CD4-positive, alpha-beta T cell (primary cell): ENCODE data around the gene NHSL2. TPM values are rescaled to one million over a fixed set of nuclear protein-coding genes. Genes with fewer than 3 reads are reported as not detected.

Experiments
- ATAC-seq: fragments of 200-7000 bp; cut with Tn5 transposase; one replicate; pipeline ENCODE4 v1.10.0; 2022; ENCODE audit warnings: mild to moderate bottlenecking; ENCODE audit not compliant: poor library complexity
- CTCF ChIA-PET: fragments of 350-600 bp; sonication (Branson Sonifier 250); formaldehyde crosslinking; loops from one replicate; lab custom pipeline; 2021; ENCODE audit warnings: antibody characterized with exemption, inconsistent platforms; lab: Charles Lee
- POLR2A ChIA-PET: fragments of 350-600 bp; sonication (Branson Sonifier 250); formaldehyde crosslinking; loops from one replicate; lab custom pipeline; 2021; ENCODE audit warnings: antibody characterized with exemption, inconsistent platforms; lab: Charles Lee
- DNase-seq, 14 experiments: peaks; one replicate each; pipeline ENCODE4 v3.0.0-alpha.2; 2013 to 2020; ENCODE audit warnings: mixed read lengths in 2 of 14
- H3K27ac ChIP-seq, 2 donors: one replicate each; pipeline versions ENCODE4 v1.5.1 to v1.7.0; 2013; ENCODE audit warnings: low read length in 2 of 2, low read depth in 1 of 2, mild to moderate bottlenecking in 1 of 2
- H3K27me3 ChIP-seq, 2 experiments: 1 replicate in 1 of 2; 2 replicates in 1 of 2; pipeline versions ENCODE4 v1.6.1 to v1.7.0; 2013; ENCODE audit warnings: low read length in 2 of 2, control low read depth in 1 of 2, mild to moderate bottlenecking in 1 of 2, moderate library complexity in 1 of 2; ENCODE audit not compliant: insufficient read depth in 2 of 2, control insufficient read depth in 1 of 2
- H3K36me3 ChIP-seq: one replicate; pipeline ENCODE4 v1.6.1; 2013; ENCODE audit warnings: low read length, control low read depth; ENCODE audit not compliant: insufficient read depth
- H3K4me1 ChIP-seq: one replicate; pipeline ENCODE4 v1.6.1; 2013; ENCODE audit warnings: low read length, control low read depth; ENCODE audit not compliant: insufficient read depth
- H3K4me3 ChIP-seq: one replicate; pipeline ENCODE4 v1.5.1; 2013; ENCODE audit warnings: mild to moderate bottlenecking, low read length, moderate library complexity
- H3K9me3 ChIP-seq, 2 experiments: 1 replicate in 1 of 2; 2 replicates in 1 of 2; pipeline versions ENCODE4 v1.6.1 to v1.7.0; 2013; ENCODE audit warnings: low read length in 2 of 2, mild to moderate bottlenecking in 2 of 2, control low read depth in 1 of 2, moderate library complexity in 1 of 2; ENCODE audit not compliant: control insufficient read depth in 1 of 2, insufficient read depth in 1 of 2
- H3K27ac Mint-ChIP-seq: one replicate; pipeline ENCODE4 v1.8.0; 2020; ENCODE audit warnings: mixed read lengths
- H3K27me3 Mint-ChIP-seq: one replicate; pipeline ENCODE4 v1.8.0; 2021; ENCODE audit warnings: mixed read lengths
- H3K36me3 Mint-ChIP-seq: one replicate; pipeline ENCODE4 v1.8.0; 2021; ENCODE audit warnings: low read depth, mixed read lengths
- H3K4me1 Mint-ChIP-seq: one replicate; pipeline ENCODE4 v1.8.0; 2021; ENCODE audit warnings: low read depth, mixed read lengths
- H3K4me3 Mint-ChIP-seq: one replicate; pipeline ENCODE4 v1.8.0; 2020; ENCODE audit warnings: mild to moderate bottlenecking, mixed read lengths
- H3K9me3 Mint-ChIP-seq: one replicate; pipeline ENCODE4 v1.8.0; 2020; ENCODE audit warnings: mixed read lengths
- intact Hi-C, 2 experiments: fragments of 100-400 bp; cut with DNase I in 1 of 2; cut with micrococcal nuclease in 1 of 2; formaldehyde crosslinking; loops; one replicate each; pipeline versions ENCODE4 v1.15.1 to v1.9.0; 2023 to 2025; cut with DNase I, micrococcal nuclease
- total RNA-seq, 174 experiments: library from RNA in 2 of 174; stranded (reverse) in 2 of 174; gene quantifications; one replicate each; pipeline ENCODE4 v1.2.3 and lab custom pipeline; 2021 to 2026
- TF ChIP-seq, protein P1 (sequence below): fragments of 200-600 bp; IDR thresholded peaks from one replicate; pipeline ENCODE4 v1.8.0; 2022; ENCODE audit warnings: antibody characterized with exemption, mild to moderate bottlenecking

NHSL2 gene
- total RNA-seq, 2 experiments from 2014 or later: 1.3 to 1.5 TPM

DNA sequence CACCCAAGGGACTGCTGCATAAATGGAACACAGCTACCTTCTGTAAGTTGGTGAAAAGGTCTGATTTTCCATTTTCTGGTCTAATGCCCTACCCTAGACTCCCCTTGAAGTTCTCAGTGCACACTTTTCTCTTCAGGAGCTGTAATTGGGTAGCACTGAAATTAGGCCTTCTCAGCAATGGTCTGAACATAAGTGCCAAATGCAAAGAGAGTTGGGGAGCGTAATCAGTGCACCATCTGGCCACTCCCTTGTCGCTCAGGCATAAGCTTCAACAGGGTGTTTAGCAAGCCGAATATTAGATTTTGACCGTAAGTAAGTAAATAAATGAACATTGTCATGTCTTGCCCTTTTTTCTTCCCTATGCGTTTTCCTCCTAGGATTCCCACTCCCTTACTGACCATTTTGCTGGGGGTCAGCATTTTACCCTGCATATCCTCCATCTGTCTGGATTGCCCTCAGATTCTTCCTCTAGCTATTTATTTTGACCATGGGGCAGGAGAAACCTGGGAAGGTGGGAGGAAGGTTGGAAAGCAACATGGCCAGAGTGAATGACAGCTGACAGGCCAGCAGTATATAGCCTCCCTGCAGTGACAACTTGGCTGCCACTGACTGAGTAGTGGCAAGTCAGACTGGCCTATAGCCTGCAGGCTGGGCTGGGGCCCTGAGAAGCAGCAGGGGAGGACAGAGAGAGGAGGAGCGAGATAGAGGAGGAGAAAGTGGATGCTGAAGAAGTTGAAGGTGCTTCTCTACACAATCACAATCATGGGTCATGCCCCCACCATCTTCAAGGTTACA, 2.7 kb downstream of the NHSL2 start:
- ChIA-PET POLR2A (no interaction called here), CTCF (no interaction called here)
- peaks cover 16% of the 10 kb centered on the region for H3K4me1 ChIP-seq
- peaks cover 15 to 30% of the 10 kb centered on the region in 2 experiments for H3K27me3 ChIP-seq
- intact Hi-C loops: no loop called here
- H3K9me3 Mint-ChIP-seq: no peaks in the 10 kb centered on the region
- TF ChIP-seq, protein P1, sequence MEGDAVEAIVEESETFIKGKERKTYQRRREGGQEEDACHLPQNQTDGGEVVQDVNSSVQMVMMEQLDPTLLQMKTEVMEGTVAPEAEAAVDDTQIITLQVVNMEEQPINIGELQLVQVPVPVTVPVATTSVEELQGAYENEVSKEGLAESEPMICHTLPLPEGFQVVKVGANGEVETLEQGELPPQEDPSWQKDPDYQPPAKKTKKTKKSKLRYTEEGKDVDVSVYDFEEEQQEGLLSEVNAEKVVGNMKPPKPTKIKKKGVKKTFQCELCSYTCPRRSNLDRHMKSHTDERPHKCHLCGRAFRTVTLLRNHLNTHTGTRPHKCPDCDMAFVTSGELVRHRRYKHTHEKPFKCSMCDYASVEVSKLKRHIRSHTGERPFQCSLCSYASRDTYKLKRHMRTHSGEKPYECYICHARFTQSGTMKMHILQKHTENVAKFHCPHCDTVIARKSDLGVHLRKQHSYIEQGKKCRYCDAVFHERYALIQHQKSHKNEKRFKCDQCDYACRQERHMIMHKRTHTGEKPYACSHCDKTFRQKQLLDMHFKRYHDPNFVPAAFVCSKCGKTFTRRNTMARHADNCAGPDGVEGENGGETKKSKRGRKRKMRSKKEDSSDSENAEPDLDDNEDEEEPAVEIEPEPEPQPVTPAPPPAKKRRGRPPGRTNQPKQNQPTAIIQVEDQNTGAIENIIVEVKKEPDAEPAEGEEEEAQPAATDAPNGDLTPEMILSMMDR: no peak
- peaks cover 55% of the 10 kb centered on the region for H3K27me3 Mint-ChIP-seq
- no peak for ATAC-seq
- H3K36me3 Mint-ChIP-seq: no peaks in the 10 kb centered on the region
- H3K4me1 Mint-ChIP-seq: peaks cover 7% of the 10 kb centered on the region
- no peak overlapping the region for H3K4me3 ChIP-seq
- H3K36me3 ChIP-seq: no peaks in the 10 kb centered on the region
- no peak overlapping the region for H3K27ac Mint-ChIP-seq
- H3K4me3 Mint-ChIP-seq: no peak overlapping the region
- H3K27ac ChIP-seq: no peak overlapping the region
- no peaks in the 10 kb centered on the region for H3K9me3 ChIP-seq
- DNase-seq: no peak

DNA sequence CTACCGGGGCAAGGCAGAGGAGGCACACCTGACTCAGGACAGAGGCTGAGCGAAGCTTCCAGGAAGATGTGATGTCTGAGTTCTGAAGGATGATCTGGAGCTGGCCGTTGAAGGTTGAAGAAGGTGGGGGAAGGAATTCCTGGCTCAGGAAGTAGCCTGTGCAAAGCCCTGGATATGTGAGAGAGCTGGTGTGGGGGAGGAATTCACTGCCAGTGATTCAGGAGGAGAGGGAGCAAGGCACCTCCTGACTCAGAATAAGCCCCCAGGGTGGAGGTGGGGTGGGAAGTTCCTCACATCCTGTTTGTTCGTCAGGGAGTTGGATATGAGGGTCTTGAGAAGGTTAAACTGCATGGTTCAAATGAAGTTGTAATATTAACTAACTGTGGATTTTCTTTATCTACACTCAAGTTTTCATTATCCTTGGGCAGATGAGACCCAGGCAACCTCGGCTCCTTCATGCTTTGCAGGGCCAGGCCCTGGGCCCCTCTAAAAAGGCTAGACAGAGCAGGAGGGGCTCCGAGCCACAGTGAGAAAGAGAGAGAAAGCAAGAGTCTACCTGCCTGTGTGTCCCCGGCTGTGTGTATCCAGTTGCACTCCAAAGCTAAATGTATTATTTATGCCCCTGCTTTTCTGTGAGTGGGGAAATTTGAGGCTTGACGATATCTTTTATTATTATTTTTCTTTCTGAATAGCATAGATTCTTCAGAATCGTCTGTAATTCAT, 7.1 kb downstream of the NHSL2 start:
- H3K27me3 ChIP-seq: peaks cover 0 to 10% of the 10 kb centered on the region in 2 experiments
- TF ChIP-seq, protein P1: no peak
- intact Hi-C loops: no loop called here
- Mint-ChIP-seq H3K4me3 (no peak overlapping the region), H3K36me3 (no peaks in the 10 kb centered on the region), H3K4me1 (no peaks in the 10 kb centered on the region), H3K27me3 (peaks cover 29% of the 10 kb centered on the region), H3K9me3 (no peaks in the 10 kb centered on the region), H3K27ac (no peak overlapping the region)
- no peaks in the 10 kb centered on the region for H3K36me3 ChIP-seq
- no peak for ATAC-seq
- ChIA-PET CTCF (interaction anchor here (0.7 kb wide), 1 partner anchor 41 kb away, joined by 3 read pairs; no protein-coding TSS in a partner anchor), POLR2A (no interaction called here)
- H3K4me1 ChIP-seq: no peaks in the 10 kb centered on the region
- no peaks in the 10 kb centered on the region for H3K9me3 ChIP-seq
- DNase-seq: no peak
- H3K4me3 ChIP-seq: no peak overlapping the region
- H3K27ac ChIP-seq: no peak overlapping the region

DNA sequence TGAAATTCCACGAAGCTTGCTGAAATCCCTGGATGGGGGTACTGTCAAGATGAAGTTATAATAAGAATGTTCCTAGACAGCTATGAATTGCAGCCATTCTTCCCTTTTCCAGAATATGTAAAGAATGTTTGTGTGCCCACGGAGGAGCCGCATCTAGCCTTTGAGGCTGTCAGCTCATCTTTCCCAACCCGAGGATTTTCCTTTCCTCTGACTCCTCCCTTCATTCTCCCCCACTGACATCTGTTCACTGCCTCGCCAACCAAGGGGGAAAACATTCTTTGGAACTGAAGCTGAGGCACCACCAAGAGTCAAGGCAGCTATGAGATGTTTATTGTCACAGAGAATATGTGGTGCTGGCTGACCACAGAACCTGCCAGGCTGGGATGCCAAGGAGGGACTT, 8.8 kb downstream of the NHSL2 start:
- Mint-ChIP-seq H3K4me1 (no peaks in the 10 kb centered on the region), H3K4me3 (no peak overlapping the region), H3K27ac (no peak overlapping the region), H3K9me3 (no peaks in the 10 kb centered on the region), H3K36me3 (no peaks in the 10 kb centered on the region), H3K27me3 (peaks cover 12% of the 10 kb centered on the region)
- TF ChIP-seq, protein P1: no peak
- H3K4me3 ChIP-seq: no peak overlapping the region
- CTCF ChIA-PET: no interaction called here
- H3K27me3 ChIP-seq: peaks cover 0 to 5% of the 10 kb centered on the region in 2 experiments
- no peaks in the 10 kb centered on the region for H3K4me1 ChIP-seq
- DNase-seq (no peak), ATAC-seq (no peak)
- no peak overlapping the region for H3K27ac ChIP-seq
- H3K9me3 ChIP-seq: no peaks in the 10 kb centered on the region
- intact Hi-C loops: no loop called here
- no peaks in the 10 kb centered on the region for H3K36me3 ChIP-seq
- POLR2A ChIA-PET: no interaction called here
